OCI-LY1 (cell line): ENCODE results near the gene OR1I1.

ENCODE experiments used
- EZH2 ChIP-seq: fragments of 200-600 bp; sonication (generic), shearing (Covaris generic); IDR thresholded peaks from 2 replicates; pipeline ENCODE4 v1.8.0; 2017; ENCODE audit warnings: borderline replicate concordance, mixed run types, mild to moderate bottlenecking, antibody characterized with exemption, low read length, moderate library complexity, mixed read lengths
- TF ChIP-seq, protein P1 (sequence below): fragments of 200-600 bp; sonication (generic), shearing (Covaris generic); IDR thresholded peaks from 2 replicates; pipeline ENCODE4 v1.5.1; 2017; ENCODE audit warnings: mild to moderate bottlenecking, antibody characterized with exemption, low read length, moderate library complexity, mixed read lengths

DNA sequence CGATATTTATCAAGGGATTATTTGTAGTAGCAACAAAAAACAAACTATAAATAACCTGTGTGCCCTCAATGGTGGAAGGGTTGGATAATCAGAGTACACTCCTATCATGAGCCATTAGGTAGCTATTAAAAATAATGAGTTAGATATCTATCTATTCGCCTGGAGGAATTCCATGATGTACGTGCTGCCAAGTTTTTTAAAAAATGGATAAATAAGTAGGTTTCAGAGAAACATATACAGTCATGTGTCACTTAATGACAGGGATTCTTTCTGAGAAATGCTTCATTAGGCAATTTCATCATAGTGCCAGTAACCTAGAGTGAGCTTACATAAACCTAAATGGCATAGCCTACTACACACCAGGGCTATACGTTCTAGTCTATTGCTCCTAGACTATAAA, 6.2 kb upstream of the OR1I1 start:
- TF ChIP-seq, protein P1, sequence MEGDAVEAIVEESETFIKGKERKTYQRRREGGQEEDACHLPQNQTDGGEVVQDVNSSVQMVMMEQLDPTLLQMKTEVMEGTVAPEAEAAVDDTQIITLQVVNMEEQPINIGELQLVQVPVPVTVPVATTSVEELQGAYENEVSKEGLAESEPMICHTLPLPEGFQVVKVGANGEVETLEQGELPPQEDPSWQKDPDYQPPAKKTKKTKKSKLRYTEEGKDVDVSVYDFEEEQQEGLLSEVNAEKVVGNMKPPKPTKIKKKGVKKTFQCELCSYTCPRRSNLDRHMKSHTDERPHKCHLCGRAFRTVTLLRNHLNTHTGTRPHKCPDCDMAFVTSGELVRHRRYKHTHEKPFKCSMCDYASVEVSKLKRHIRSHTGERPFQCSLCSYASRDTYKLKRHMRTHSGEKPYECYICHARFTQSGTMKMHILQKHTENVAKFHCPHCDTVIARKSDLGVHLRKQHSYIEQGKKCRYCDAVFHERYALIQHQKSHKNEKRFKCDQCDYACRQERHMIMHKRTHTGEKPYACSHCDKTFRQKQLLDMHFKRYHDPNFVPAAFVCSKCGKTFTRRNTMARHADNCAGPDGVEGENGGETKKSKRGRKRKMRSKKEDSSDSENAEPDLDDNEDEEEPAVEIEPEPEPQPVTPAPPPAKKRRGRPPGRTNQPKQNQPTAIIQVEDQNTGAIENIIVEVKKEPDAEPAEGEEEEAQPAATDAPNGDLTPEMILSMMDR: no peak
- no peak for TF ChIP-seq EZH2
